K562 (cell line): ENCODE measurements around the gene SUPT3H. TPM values are rescaled to one million over a fixed set of nuclear protein-coding genes. Genes with fewer than 3 reads are reported as not detected.

Experiments
- ATAC-seq: fragments of 200-7000 bp; cut with Tn5 transposase; 3 replicates; pipeline ENCODE4 v1.9.1; 2020; ENCODE audit warnings: moderate library complexity
- BruUV-seq: library from RNA; stranded (reverse); fragments of 400-500 nt; replicated peaks from 2 replicates; lab custom pipeline; 2021; lab: Mats Ljungman, UMichigan
- CTCF ChIA-PET: fragments of 300-600 bp; formaldehyde crosslinking; extraction: SDS; loops from one replicate; lab custom pipeline; 2021; ENCODE audit warnings: low intra/inter-chr PET ratio; lab: Yijun Ruan, JAX
- POLR2A ChIA-PET: fragments of 300-600, 350-650 bp; sonication (Branson Sonifier 250); formaldehyde crosslinking; extraction: SDS; loops from one replicate; lab custom pipeline; 2021; ENCODE audit warnings: antibody characterized with exemption, inconsistent platforms; lab: Yijun Ruan, JAX
- DNase-seq, 4 experiments: peaks; one replicate each; pipeline versions ENCODE4 v3.0.0 to v3.0.0-alpha.2; 2011 to 2018; ENCODE audit warnings: low spot score in 3 of 4, mixed read lengths in 3 of 4; ENCODE audit errors: extremely low read depth in 1 of 4
- FAIRE-seq: peaks from 2 replicates; lab custom pipeline; 2011; peaks lifted over from hg19 to GRCh38; lab: Jason Lieb, UNC
- H2AFZ ChIP-seq: 2 replicates; pipeline ENCODE4 v1.6.0; 2011; ENCODE audit warnings: low read depth, low read length, control low read depth, inconsistent platforms
- H3K27ac ChIP-seq: fragments of 200-600 bp; 3 replicates; pipeline ENCODE4 v1.8.0; 2011; ENCODE audit warnings: low read depth, mild to moderate bottlenecking, control low read depth, inconsistent platforms, low read length, moderate library complexity, mixed read lengths; ENCODE audit errors: extremely low read depth
- H3K27me3 ChIP-seq, 2 experiments: fragments of 300-600 bp in 1 of 2; 2 replicates in 1 of 2; 3 replicates in 1 of 2; pipeline versions ENCODE4 v1.6.0 to v1.8.0; 2011; ENCODE audit warnings: inconsistent platforms in 2 of 2, low read length in 2 of 2, mild to moderate bottlenecking in 1 of 2, mixed read lengths in 1 of 2, moderate library complexity in 1 of 2; ENCODE audit not compliant: control insufficient read depth in 2 of 2, insufficient read depth in 2 of 2
- H3K36me3 ChIP-seq: fragments of 300-600 bp; 3 replicates; pipeline ENCODE4 v1.8.0; 2011; ENCODE audit warnings: mild to moderate bottlenecking, low read length, inconsistent platforms; ENCODE audit not compliant: control insufficient read depth, insufficient read depth
- H3K4me1 ChIP-seq, 2 experiments: fragments of 200-600 bp in 1 of 2; replicated peaks in 1 of 2; 2 replicates in 1 of 2; 3 replicates in 1 of 2; pipeline versions ENCODE4 v1.5.1 to v1.8.0; 2011; ENCODE audit warnings: inconsistent platforms in 2 of 2, low read length in 2 of 2, mild to moderate bottlenecking in 1 of 2, mixed read lengths in 1 of 2, moderate library complexity in 1 of 2; ENCODE audit not compliant: control insufficient read depth in 2 of 2, insufficient read depth in 2 of 2
- H3K4me2 ChIP-seq: 2 replicates; pipeline ENCODE4 v1.6.1; 2011; ENCODE audit warnings: low read length, control low read depth, inconsistent platforms, mixed read lengths; ENCODE audit not compliant: insufficient read depth
- H3K4me3 ChIP-seq: fragments of 200-600 bp; sonication (generic), shearing (Covaris generic); 2 replicates; pipeline ENCODE4 v1.5.1; 2016; ENCODE audit warnings: control low read depth, inconsistent platforms
- H3K79me2 ChIP-seq: fragments of 200-600 bp; 3 replicates; pipeline ENCODE4 v1.8.0; 2011; ENCODE audit warnings: low read length, inconsistent platforms; ENCODE audit not compliant: control insufficient read depth, insufficient read depth
- H3K9ac ChIP-seq, 2 experiments: 2 replicates each; pipeline versions ENCODE4 v1.6.0 to v1.6.1; 2011; ENCODE audit warnings: low read depth in 2 of 2, low read length in 2 of 2, control low read depth in 1 of 2, inconsistent platforms in 1 of 2, mild to moderate bottlenecking in 1 of 2, mixed read lengths in 1 of 2; ENCODE audit not compliant: insufficient read depth in 1 of 2
- H3K9me1 ChIP-seq: one replicate; pipeline ENCODE4 v1.6.0; 2011; ENCODE audit warnings: inconsistent platforms, mild to moderate bottlenecking, low read length, moderate library complexity; ENCODE audit not compliant: control insufficient read depth, insufficient read depth
- H3K9me3 ChIP-seq: replicated peaks from 2 replicates; pipeline ENCODE4 v1.5.1; 2011; ENCODE audit warnings: low read depth, low read length, inconsistent platforms; ENCODE audit not compliant: control insufficient read depth, insufficient read depth
- H4K20me1 ChIP-seq: replicated peaks from 2 replicates; pipeline ENCODE4 v1.6.1; 2011; ENCODE audit warnings: low read length, inconsistent platforms, mixed read lengths; ENCODE audit not compliant: control insufficient read depth, insufficient read depth
- DDX20 ChIP-seq: fragments of 450-650 bp; IDR thresholded peaks from 2 replicates; pipeline ENCODE4 v1.6.1; 2016; ENCODE audit warnings: missing genetic modification characterization, low read depth, mild to moderate bottlenecking, missing compliant biosample characterization, moderate library complexity
- HCFC1 ChIP-seq: IDR thresholded peaks from 2 replicates; pipeline ENCODE4 v1.6.1; 2012; ENCODE audit warnings: low read depth, low read length, improper control_type of control experiment
- HNRNPK ChIP-seq: fragments of 200-400 bp; formaldehyde crosslinking; IDR thresholded peaks from one replicate; pipeline ENCODE4 v1.6.1; 2018; ENCODE audit warnings: mild to moderate bottlenecking, low read depth, low read length; ENCODE audit not compliant: poor library complexity, severe bottlenecking
- PCBP1 ChIP-seq: fragments of 200-400 bp; formaldehyde crosslinking; IDR thresholded peaks from 2 replicates; pipeline ENCODE4 v1.6.1; 2018; ENCODE audit warnings: mild to moderate bottlenecking, low read depth, low read length; ENCODE audit not compliant: poor library complexity, severe bottlenecking
- TFAM ChIP-seq: fragments of 250-450 bp; sonication (Bioruptor Pico); conservative IDR thresholded peaks from 2 replicates; pipeline ENCODE4 v1.5.0; 2021; ENCODE audit warnings: mild to moderate bottlenecking, moderate library complexity
- ZBTB11 ChIP-seq, 3 experiments: fragments of 200-800 bp in 1 of 3; fragments of 250-450 bp in 1 of 3; fragments of 450-650 bp in 1 of 3; sonication (Bioruptor Pico) in 1 of 3; sonication (Bioruptor generic) in 1 of 3; formaldehyde crosslinking in 1 of 3; IDR thresholded peaks; 2 replicates each; pipeline versions ENCODE4 v1.6.1 to v1.8.0; 2016 to 2022; ENCODE audit warnings: mild to moderate bottlenecking in 2 of 3, missing genetic modification characterization in 2 of 3, missing compliant biosample characterization in 1 of 3, moderate library complexity in 1 of 3
- ZNF134 ChIP-seq: fragments of 250-450 bp; sonication (Bioruptor Pico); conservative IDR thresholded peaks from 2 replicates; pipeline ENCODE4 v1.4.0; 2020
- ZNF764 ChIP-seq: fragments of 250-450 bp; sonication (Bioruptor Pico); IDR thresholded peaks from 2 replicates; pipeline ENCODE4 v1.4.0; 2020; ENCODE audit warnings: low read depth, mild to moderate bottlenecking, moderate library complexity
- ZZZ3 ChIP-seq: fragments of 450-650 bp; IDR thresholded peaks from 2 replicates; pipeline ENCODE4 v1.6.1; 2016; ENCODE audit warnings: antibody characterized with exemption, mild to moderate bottlenecking, moderate library complexity
- WGBS: fragments of 100-300 bp; shearing (Covaris generic); methylation state at CpG from one replicate; pipeline ENCODE4 v1.1.6; 2016; ENCODE audit warnings: low coverage, mixed read lengths; ENCODE audit not compliant: insufficient coverage; ENCODE audit errors: missing lambda C conversion rate; 5-methylcytosine and 5-hydroxymethylcytosine counted together
- in situ Hi-C: fragments of 300-500 bp; cut with MboI; formaldehyde crosslinking; loops from 4 replicates; pipeline ENCODE4 v1.15.0; 2018; ENCODE audit warnings: inconsistent platforms, mixed read lengths
- intact Hi-C: fragments of 100-400 bp; cut with micrococcal nuclease; formaldehyde crosslinking; loops from 2 replicates; pipeline ENCODE4 v1.14.2; 2022
- polyA plus RNA-seq, 8 experiments: library from polyadenylated mRNA; depleted of rRNA in 4 of 8; stranded (reverse) in 5 of 8; unstranded in 3 of 8; fragments of >200 nt; fragmentation: Nextera tagmentation in 2 of 8; fragmentation: Illumina TruSeq in 1 of 8; extraction: Ambion mirVana in 2 of 8; extraction: Trizol in 1 of 8; gene quantifications; 2 replicates each; pipeline versions ENCODE4 v1.2.1 to v1.2.3, GENCODE V29; 2011 to 2014; ENCODE audit warnings: inconsistent platforms in 1 of 8, missing spikeins in 1 of 8
- total RNA-seq, 7 experiments: library from RNA; depleted of rRNA in 6 of 7; stranded (reverse); fragments of >200 nt in 6 of 7; fragmentation: Illumina TruSeq in 2 of 7; extraction: Trizol in 2 of 7; gene quantifications; 2 replicates each; pipeline versions ENCODE4 v1.2.1 to v1.2.3, GENCODE V29; 2011 to 2021; ENCODE audit warnings: low replicate concordance in 1 of 7
- TF ChIP-seq, protein P1 (sequence below): fragments of 450-650 bp; IDR thresholded peaks from one replicate; pipeline ENCODE4 v1.6.1; 2018; ENCODE audit warnings: mild to moderate bottlenecking, moderate library complexity; ENCODE audit not compliant: partially characterized antibody

Gene SUPT3H
- total and polyA plus RNA-seq, 9 of the 15 experiments (the other 6 are each of a cell fraction or from before 2014, with no cell fraction given) = 7.2 to 16.3 (median 11.9) TPM

GRCh38 chr6:44805238-44805846 lies 572.4 kb downstream of the SUPT3H start (continued):
- TF ChIP-seq, protein P1, sequence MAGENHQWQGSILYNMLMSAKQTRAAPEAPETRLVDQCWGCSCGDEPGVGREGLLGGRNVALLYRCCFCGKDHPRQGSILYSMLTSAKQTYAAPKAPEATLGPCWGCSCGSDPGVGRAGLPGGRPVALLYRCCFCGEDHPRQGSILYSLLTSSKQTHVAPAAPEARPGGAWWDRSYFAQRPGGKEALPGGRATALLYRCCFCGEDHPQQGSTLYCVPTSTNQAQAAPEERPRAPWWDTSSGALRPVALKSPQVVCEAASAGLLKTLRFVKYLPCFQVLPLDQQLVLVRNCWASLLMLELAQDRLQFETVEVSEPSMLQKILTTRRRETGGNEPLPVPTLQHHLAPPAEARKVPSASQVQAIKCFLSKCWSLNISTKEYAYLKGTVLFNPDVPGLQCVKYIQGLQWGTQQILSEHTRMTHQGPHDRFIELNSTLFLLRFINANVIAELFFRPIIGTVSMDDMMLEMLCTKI = no peak
- TF ChIP-seq ZZZ3 (no peak), TFAM (CRISPR knock-in tag) (no peak)
- TF ChIP-seq, all 486 proteins: peak for 0

DNA sequence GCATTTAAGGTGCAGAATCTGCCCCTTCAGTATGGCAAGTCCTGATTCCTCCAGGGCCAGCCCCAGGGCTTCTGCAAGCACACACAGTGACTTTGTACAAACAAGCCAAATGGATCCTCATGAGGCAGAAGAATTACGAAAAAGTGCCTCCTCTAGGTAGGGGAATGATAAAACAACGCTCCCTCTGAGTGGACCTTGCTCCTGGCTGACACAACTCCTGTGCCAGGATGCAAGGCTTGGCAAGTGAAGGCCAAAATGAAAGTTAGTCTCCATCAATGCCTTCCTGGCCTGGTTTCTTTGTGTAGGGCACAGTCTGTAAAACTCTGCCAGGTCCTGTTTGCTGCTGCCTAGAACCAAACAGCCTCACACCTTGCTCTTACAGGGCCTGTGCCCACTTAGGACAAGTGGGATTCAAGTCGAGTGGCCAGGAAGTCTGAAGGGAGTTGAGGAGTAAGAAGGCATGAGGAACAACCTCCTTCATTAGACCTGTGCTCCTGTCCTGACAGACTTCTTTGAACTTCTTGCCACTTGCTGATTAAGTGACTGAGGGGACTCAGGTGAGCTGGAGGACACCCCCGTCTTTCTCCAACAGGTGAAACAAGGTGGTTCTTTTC lies 573.1 kb downstream of the SUPT3H start:
- Histone ChIP-seq H3K27me3 (peaks cover 6 to 34% of the 10 kb centered on the region in 2 experiments; a peak in 4 of 5 replicates), H3K27ac (no peak overlapping the region), H3K4me3 (no peak overlapping the region), H3K36me3 (no peaks in the 10 kb centered on the region), H3K4me2 (no peak overlapping the region), H4K20me1 (no peaks in the 10 kb centered on the region), H3K9me3 (no peaks in the 10 kb centered on the region), H2AFZ (no peak overlapping the region), H3K9me1 (no peaks in the 10 kb centered on the region), H3K4me1 (no peaks in the 10 kb centered on the region), H3K9ac (no peak overlapping the region), H3K79me2 (no peaks in the 10 kb centered on the region)
- TF ChIP-seq ZNF134 = no peak
- TF ChIP-seq HCFC1 = no peak
- no peak for TF ChIP-seq PCBP1
- TF ChIP-seq ZNF764 (CRISPR knock-in tag) = no peak
- no peak for TF ChIP-seq HNRNPK
- no peak for TF ChIP-seq ZBTB11 (CRISPR knock-in tag; IDR thresholded peaks at IDR 0.05)
- TF ChIP-seq DDX20 (tag) = no peak
- ChIA-PET POLR2A (interaction anchor here (1.1 kb wide), 1 partner anchor 16 kb away, joined by 3 read pairs; no protein-coding TSS in a partner anchor), CTCF (no interaction called here)
- 0% methylated on average over 4 of the region's 4 CpGs for WGBS
- in situ Hi-C loops = no loop called here
- ATAC-seq (no peak), FAIRE-seq (no peak), DNase-seq (no peak)
- intact Hi-C loops = no loop called here
- BruUV-seq = no TSS peak
